GM06990 (cell line): ENCODE results near the gene MAST1.

Source experiments
- DNase-seq: peaks from one replicate; pipeline ENCODE4 v3.0.0-alpha.2; 2011; ENCODE audit not compliant: insufficient read length; ENCODE audit errors: extremely low read depth
- H3K27me3 ChIP-seq: replicated peaks from 2 replicates; pipeline ENCODE4 v1.6.0; 2011; ENCODE audit warnings: low read length; ENCODE audit not compliant: control insufficient read depth, insufficient read depth
- H3K36me3 ChIP-seq: 2 replicates; pipeline ENCODE4 v1.5.1; 2011; ENCODE audit warnings: low read length; ENCODE audit not compliant: control insufficient read depth, insufficient read depth
- H3K4me3 ChIP-seq: replicated peaks from 2 replicates; pipeline ENCODE4 v1.5.1; 2011; ENCODE audit warnings: low read depth, mild to moderate bottlenecking, control low read depth, low read length
- TF ChIP-seq, protein P1 (sequence below): IDR thresholded peaks from 2 replicates; pipeline ENCODE4 v1.5.1; 2011; ENCODE audit warnings: low read length, control low read depth, mild to moderate bottlenecking, inconsistent platforms; ENCODE audit not compliant: insufficient read depth, poor library complexity, severe bottlenecking

MAST1 gene

DNA sequence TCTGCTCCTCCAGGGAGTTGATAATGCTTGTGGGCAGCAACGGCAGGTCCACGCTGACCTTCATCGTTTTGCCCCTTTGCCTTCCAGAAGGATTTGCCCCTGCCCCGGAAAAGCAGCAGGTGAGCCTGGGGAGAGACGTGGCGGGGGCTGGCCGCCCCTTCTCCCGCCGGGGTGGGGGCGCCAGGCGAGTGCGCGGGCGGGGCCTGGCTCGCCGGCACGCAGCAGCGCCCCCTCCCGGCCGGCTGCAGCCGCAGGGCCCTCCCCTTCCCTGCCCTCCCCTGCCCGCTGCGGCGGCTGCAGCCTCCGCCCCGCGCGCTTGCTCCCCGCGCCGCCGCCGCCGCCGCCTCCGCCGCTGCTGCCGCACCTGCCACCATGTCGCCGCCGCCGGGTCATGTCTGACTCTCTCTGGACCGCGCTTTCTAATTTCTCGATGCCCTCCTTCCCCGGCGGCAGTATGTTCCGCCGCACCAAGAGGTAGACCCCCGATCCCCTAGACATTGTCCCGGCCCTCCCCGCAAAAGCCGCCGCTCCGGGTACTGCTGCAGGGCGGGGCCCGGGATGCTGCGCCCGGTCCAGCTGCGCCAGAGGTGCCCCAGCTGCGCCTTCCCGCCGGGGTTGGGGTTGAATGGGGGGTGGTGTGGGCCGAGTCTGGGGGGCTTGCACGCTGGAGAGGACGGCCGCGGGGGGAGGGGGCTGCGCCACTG, at the start of gene MAST1:
TSS of gene MAST1 (plus strand) at position 334 of the 704 bp plus-strand sequence. CDS start at position 392, 58 bp downstream.
- peak within 1 kb of the TSS; percentile 48 for H3K4me3 ChIP-seq
- H3K36me3 ChIP-seq = no peaks in the 10 kb centered on the region
- TF ChIP-seq, protein P1, sequence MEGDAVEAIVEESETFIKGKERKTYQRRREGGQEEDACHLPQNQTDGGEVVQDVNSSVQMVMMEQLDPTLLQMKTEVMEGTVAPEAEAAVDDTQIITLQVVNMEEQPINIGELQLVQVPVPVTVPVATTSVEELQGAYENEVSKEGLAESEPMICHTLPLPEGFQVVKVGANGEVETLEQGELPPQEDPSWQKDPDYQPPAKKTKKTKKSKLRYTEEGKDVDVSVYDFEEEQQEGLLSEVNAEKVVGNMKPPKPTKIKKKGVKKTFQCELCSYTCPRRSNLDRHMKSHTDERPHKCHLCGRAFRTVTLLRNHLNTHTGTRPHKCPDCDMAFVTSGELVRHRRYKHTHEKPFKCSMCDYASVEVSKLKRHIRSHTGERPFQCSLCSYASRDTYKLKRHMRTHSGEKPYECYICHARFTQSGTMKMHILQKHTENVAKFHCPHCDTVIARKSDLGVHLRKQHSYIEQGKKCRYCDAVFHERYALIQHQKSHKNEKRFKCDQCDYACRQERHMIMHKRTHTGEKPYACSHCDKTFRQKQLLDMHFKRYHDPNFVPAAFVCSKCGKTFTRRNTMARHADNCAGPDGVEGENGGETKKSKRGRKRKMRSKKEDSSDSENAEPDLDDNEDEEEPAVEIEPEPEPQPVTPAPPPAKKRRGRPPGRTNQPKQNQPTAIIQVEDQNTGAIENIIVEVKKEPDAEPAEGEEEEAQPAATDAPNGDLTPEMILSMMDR = no peak
- DNase-seq = peak; percentile 66
- H3K27me3 ChIP-seq = peaks cover 2% of the 10 kb centered on the region

DNA sequence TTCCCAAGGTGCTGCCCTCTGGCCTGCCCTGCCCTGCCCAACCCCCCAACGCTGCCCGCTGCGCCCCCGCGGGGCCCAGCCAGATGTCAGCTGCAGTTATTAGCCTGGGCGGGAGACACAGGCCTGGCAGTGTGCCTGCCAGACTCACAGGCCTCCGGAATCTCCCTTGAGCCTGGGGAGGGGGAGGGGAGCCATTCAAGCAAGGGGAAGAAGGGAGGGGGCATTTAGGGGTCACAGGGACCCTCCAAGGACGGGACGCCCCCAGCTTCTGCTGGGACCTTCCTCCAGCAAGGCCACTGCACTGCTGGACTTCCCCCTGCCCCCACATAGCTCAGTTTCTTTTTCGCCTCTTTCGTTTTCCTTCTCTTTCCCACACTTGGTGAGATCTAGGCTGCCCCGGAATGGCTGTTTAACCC, 49.6 kb upstream of the MAST1 start:
- no peaks in the 10 kb centered on the region for H3K27me3 ChIP-seq
- DNase-seq = peak; percentile 85
- peak overlapping the region; percentile 62 for H3K4me3 ChIP-seq
- H3K36me3 ChIP-seq = no peaks in the 10 kb centered on the region
- TF ChIP-seq, protein P1 = peak; percentile 33

DNA sequence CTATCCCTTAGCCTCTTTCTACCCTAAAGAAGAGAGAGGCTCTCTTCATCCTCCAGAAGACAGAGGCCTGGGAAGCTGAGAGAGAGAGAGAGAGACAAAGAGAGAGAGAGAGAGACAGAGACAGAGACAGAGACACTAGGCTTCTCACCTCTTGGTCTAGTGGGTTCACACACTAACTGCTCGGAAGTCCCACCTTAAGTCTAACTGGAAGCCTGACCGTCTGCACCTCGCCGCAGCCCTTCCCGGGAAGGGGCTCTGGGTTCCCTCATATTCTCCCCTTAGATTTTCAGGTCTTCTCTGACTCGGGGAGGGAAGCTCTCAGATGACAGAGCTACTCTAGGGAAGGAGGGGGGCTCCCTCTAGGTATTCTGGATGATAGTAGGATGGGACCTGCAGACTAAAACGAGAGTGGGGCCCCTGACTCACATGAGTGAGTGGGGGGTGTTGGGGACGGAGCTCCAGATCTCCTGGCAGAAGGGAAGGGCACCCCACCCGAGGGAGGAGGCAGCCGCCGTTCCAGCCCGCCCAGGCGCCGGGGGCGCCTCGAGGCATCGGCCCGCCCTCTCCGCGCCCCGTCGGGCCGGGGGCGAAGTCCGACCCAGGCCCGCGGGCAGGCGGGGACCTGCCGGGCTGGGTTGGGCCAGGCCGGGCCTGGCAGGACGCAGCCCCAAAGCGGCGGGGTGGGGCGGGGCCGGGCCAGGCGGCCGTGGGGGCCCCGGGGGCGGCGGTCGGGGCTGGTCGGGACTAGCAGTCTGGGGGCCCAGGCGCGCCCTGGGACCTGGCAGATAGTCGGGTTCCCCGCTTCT, 49.0 kb upstream of the MAST1 start:
- DNase-seq = no peak
- Histone ChIP-seq H3K27me3 (no peaks in the 10 kb centered on the region), H3K4me3 (peak overlapping the region; percentile 62), H3K36me3 (no peaks in the 10 kb centered on the region)
- TF ChIP-seq, protein P1 = no peak

DNA sequence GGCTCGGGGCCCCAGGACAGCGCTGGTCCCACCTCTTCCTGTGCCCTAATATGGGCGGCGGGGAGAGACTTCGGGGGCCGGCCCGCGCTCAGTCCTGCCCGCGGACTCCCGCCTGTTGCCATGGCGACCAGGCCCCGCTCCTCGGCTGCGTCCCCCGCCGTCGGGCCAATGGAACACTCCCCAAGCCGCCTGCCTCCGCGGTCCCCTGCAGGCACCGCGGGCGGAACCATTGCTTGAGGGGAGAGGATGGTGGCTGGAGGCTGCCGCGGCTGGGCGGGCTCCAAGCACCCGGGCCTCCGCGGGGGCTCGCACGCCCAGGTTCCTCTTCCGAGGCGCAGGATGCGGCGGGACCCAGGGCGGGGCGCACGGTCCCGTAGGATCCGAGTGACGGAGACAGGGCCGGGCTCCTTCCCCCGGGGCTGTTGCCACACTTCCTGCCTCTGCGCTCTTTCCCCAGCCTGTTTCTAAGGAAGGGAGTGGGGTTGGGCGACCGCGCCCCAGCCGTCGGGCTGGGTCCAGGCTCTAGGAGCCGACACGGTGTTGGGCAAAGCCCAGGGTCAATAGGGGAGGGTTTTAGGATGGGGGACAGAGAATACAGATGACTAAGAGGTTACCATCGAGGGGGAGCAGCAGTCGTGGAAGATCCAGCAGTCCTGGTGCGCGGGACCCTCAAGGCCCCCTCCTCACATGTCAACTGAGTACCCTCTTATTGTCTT, 48.3 kb upstream of the MAST1 start:
- peak; percentile 99 for DNase-seq
- peak overlapping the region; percentile 96 for H3K4me3 ChIP-seq
- H3K27me3 ChIP-seq = no peaks in the 10 kb centered on the region
- TF ChIP-seq, protein P1 = no peak
- no peaks in the 10 kb centered on the region for H3K36me3 ChIP-seq

DNA sequence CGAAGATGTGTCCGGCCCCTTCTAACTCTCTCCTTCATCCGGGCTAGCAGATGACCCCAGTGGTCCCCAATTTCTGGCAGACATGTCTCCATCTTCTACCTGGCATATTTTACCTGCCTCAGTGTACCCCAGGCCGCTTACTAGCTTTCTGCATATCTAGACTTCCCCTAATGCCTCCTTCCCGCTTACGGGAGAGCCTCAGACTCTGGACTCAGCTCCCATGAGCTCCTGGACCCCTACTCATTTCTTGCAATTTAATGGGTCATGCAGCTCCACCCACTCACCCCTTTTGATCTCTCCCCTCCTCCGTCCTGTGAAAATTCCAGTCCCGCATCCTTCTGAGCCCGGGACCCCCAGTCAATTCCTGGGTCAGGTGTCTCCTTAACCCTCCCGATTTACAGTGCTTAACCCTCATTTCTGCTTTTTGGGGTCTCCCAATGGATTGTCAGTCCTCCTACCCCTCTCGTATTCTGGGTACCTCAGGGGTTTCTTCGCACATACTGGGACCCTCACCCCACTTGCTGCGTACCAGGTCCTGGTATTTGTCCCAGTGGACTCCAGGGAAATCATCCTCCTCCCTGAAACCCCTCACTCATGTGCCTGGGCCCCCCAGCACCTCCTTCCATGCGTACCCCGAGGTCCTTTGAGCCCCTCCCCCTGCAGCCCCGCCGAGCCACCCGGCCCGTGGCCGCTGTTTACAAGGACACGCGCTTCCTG, 47.5 kb upstream of the MAST1 start:
- TF ChIP-seq, protein P1 = no peak
- peak overlapping the region; percentile 96 for H3K4me3 ChIP-seq
- no peak for DNase-seq
- H3K27me3 ChIP-seq = no peaks in the 10 kb centered on the region
- H3K36me3 ChIP-seq = no peaks in the 10 kb centered on the region
